ENCODE measurements around the gene PRKD1. TPM values are rescaled to one million over a fixed set of nuclear protein-coding genes. Genes with fewer than 3 reads are reported as not detected.

PRKD1 gene
- total RNA-seq, 1 donor = 28.6 TPM

DNA sequence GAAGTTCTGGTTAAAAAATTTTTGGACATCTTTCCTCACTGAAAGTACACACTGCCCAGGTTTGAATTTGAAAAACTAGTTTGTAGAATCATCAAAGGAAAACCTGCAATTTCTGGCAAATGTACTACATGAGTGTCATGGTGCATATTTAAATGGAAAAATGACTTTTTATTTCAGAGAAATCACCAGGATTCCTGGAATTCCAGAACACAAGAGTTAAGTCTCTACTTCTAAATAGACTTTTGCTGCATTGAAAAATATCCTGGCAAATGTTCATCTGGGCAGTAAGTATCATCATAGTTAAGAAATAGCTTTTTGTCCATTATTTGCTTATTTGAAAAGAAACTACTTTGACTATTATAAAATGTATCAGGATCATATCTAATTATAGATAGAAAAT, 275.1 kb downstream of the PRKD1 start:
- Histone ChIP-seq H4K20me1 (ENCODE audit: insufficient read depth, low read length) (no peaks in the 10 kb centered on the region), H2AFZ (ENCODE audit: low read length) (no peak overlapping the region), H3K27ac (ENCODE audit: low read depth, low read length) (no peak overlapping the region), H3K9me3 (ENCODE audit: low read depth, low read length) (peaks cover 9% of the 10 kb centered on the region), H3K27me3 (ENCODE audit: insufficient read depth, low read length) (no peaks in the 10 kb centered on the region), H3K4me3 (ENCODE audit: insufficient read depth, low read length) (no peak overlapping the region), H3K4me1 (ENCODE audit: insufficient read depth, low read length) (no peaks in the 10 kb centered on the region), H3K36me3 (ENCODE audit: insufficient read depth, low read length) (peaks cover 13% of the 10 kb centered on the region), H3K79me2 (ENCODE audit: insufficient read depth, low read length) (no peaks in the 10 kb centered on the region), H3K4me2 (ENCODE audit: insufficient read depth, low read length) (no peak overlapping the region)
- DNase-seq (ENCODE audit: insufficient read length, low spot score, missing footprints) = no peak
- TF ChIP-seq, protein P1, sequence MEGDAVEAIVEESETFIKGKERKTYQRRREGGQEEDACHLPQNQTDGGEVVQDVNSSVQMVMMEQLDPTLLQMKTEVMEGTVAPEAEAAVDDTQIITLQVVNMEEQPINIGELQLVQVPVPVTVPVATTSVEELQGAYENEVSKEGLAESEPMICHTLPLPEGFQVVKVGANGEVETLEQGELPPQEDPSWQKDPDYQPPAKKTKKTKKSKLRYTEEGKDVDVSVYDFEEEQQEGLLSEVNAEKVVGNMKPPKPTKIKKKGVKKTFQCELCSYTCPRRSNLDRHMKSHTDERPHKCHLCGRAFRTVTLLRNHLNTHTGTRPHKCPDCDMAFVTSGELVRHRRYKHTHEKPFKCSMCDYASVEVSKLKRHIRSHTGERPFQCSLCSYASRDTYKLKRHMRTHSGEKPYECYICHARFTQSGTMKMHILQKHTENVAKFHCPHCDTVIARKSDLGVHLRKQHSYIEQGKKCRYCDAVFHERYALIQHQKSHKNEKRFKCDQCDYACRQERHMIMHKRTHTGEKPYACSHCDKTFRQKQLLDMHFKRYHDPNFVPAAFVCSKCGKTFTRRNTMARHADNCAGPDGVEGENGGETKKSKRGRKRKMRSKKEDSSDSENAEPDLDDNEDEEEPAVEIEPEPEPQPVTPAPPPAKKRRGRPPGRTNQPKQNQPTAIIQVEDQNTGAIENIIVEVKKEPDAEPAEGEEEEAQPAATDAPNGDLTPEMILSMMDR (IDR thresholded peaks at IDR 0.05; ENCODE audit: extremely low read depth, low read depth, low read length) = no peak

DNA sequence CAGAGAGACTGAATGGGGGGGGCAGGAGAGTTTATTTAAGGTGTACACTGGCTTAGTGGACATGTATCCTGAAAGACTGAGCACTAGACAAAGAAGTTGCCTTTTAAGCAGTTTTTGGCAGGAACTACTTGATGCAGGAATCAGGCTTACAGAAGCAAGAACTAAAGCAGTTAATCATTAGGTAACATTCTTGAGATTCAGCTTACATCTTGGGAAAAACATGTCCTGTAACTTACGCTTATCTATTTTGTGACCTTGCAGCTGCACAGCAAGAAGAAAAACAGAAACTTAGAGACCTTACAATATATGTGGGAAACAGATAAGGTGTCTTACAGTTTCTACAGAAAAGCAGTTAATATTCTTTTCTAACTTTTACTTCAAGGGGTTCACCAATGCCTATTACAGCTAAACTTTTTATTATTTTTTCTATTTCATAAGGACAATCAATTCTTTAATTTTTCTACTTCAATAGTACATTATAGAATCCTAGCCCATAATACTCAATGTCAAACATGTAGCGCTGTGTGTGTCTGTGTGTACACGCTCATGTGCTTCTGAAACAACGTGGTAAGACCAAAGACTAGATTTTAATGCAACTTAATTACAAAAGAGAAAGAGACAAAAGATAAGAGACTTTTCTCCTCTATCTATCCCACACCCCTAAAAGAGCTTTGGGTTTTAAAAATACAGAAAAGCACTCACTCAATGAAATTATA, 276.9 kb downstream of the PRKD1 start:
- Histone ChIP-seq H3K79me2 (ENCODE audit: insufficient read depth, low read length) (no peaks in the 10 kb centered on the region), H3K9me3 (ENCODE audit: low read depth, low read length) (peaks cover 10% of the 10 kb centered on the region), H3K4me3 (ENCODE audit: insufficient read depth, low read length) (no peak overlapping the region), H3K27ac (ENCODE audit: low read depth, low read length) (no peak overlapping the region), H3K27me3 (ENCODE audit: insufficient read depth, low read length) (no peaks in the 10 kb centered on the region), H3K36me3 (ENCODE audit: insufficient read depth, low read length) (peaks cover 16% of the 10 kb centered on the region), H4K20me1 (ENCODE audit: insufficient read depth, low read length) (no peaks in the 10 kb centered on the region), H3K4me2 (ENCODE audit: insufficient read depth, low read length) (no peak overlapping the region), H3K4me1 (ENCODE audit: insufficient read depth, low read length) (no peaks in the 10 kb centered on the region), H2AFZ (ENCODE audit: low read length) (no peak overlapping the region)
- DNase-seq (ENCODE audit: insufficient read length, low spot score, missing footprints) = no peak
- TF ChIP-seq, protein P1 (IDR thresholded peaks at IDR 0.05; ENCODE audit: extremely low read depth, low read depth, low read length) = no peak

DNA sequence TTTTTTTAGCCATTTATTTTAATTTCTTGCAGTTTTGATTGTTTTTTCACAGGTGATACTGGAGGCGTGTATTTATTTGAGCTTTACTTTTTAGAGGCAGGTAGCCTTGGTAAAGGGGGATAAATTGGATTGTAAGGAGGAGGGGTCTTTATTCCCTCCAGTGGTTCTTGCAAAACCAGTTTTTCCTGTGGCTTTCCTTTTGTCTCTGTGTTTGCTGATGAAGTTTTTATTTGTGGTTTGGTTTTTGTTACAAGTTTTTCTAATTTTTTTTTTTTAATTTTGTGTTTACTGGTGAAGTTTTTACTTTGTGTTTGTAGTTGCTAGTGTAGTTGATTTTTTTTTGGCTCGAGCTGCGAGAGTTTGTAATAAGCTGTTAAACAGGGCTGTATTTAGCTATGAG, 278.5 kb downstream of the PRKD1 start:
- H3K4me2 ChIP-seq (ENCODE audit: insufficient read depth, low read length) = no peak overlapping the region
- no peaks in the 10 kb centered on the region for H4K20me1 ChIP-seq (ENCODE audit: insufficient read depth, low read length)
- H3K4me1 ChIP-seq (ENCODE audit: insufficient read depth, low read length) = peaks cover under 1% of the 10 kb centered on the region
- H3K36me3 ChIP-seq (ENCODE audit: insufficient read depth, low read length) = peaks cover 16% of the 10 kb centered on the region
- no peak overlapping the region for H3K4me3 ChIP-seq (ENCODE audit: insufficient read depth, low read length)
- H3K27me3 ChIP-seq (ENCODE audit: insufficient read depth, low read length) = no peaks in the 10 kb centered on the region
- no peak overlapping the region for H3K27ac ChIP-seq (ENCODE audit: low read depth, low read length)
- no peak for DNase-seq (ENCODE audit: insufficient read length, low spot score, missing footprints)
- H3K79me2 ChIP-seq (ENCODE audit: insufficient read depth, low read length) = no peaks in the 10 kb centered on the region
- TF ChIP-seq, protein P1 (IDR thresholded peaks at IDR 0.05; ENCODE audit: extremely low read depth, low read depth, low read length) = no peak
- H2AFZ ChIP-seq (ENCODE audit: low read length) = no peak overlapping the region
- H3K9me3 ChIP-seq (ENCODE audit: low read depth, low read length) = peaks cover 10% of the 10 kb centered on the region

DNA sequence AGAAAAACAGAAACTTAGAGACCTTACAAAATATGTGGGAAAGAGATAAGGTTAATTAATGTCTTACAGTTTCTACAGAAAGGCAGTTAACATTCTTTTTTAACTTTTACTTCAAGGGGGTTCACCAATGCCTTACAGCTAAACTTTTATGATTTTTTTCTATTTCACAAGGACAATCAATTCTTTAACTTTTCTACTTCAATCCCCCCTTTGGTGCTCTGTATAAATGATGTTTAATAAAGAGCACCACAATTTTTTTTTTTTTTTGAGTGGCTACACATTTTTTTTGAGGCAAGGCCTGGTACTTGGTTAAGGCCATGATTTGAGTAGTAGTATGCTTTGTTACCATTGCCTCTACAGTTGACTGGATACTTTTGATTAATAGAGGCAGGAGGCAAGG, 279.6 kb downstream of the PRKD1 start:
- no peak overlapping the region for H3K4me2 ChIP-seq (ENCODE audit: insufficient read depth, low read length)
- no peaks in the 10 kb centered on the region for H3K27me3 ChIP-seq (ENCODE audit: insufficient read depth, low read length)
- DNase-seq (ENCODE audit: insufficient read length, low spot score, missing footprints) = no peak
- H2AFZ ChIP-seq (ENCODE audit: low read length) = no peak overlapping the region
- H3K9me3 ChIP-seq (ENCODE audit: low read depth, low read length) = peaks cover 10% of the 10 kb centered on the region
- H3K36me3 ChIP-seq (ENCODE audit: insufficient read depth, low read length) = peaks cover 16% of the 10 kb centered on the region
- no peaks in the 10 kb centered on the region for H3K79me2 ChIP-seq (ENCODE audit: insufficient read depth, low read length)
- TF ChIP-seq, protein P1 (IDR thresholded peaks at IDR 0.05; ENCODE audit: extremely low read depth, low read depth, low read length) = no peak
- H3K27ac ChIP-seq (ENCODE audit: low read depth, low read length) = no peak overlapping the region
- H3K4me1 ChIP-seq (ENCODE audit: insufficient read depth, low read length) = peaks cover 3% of the 10 kb centered on the region
- no peaks in the 10 kb centered on the region for H4K20me1 ChIP-seq (ENCODE audit: insufficient read depth, low read length)
- no peak overlapping the region for H3K4me3 ChIP-seq (ENCODE audit: insufficient read depth, low read length)
